HG03066 (cell line): ENCODE results near the gene DCDC1.
A peak's percentile ranks its signal among the peaks of the same experiment; 100 is the strongest.

Experiments used
- ATAC-seq: cut with Tn5 transposase; IDR thresholded peaks from one replicate; pipeline ENCODE4 v1.9.1; 2021; ENCODE audit warnings: low read depth; ENCODE audit not compliant: unreplicated experiment

The DCDC1 gene

GRCh38 chr11:31117038-31117437 is 252.5 kb downstream of the DCDC1 start:
- ATAC-seq = no peak

GRCh38 chr11:31114442-31114841 is 255.1 kb downstream of the DCDC1 start:
- no peak for ATAC-seq

DNA sequence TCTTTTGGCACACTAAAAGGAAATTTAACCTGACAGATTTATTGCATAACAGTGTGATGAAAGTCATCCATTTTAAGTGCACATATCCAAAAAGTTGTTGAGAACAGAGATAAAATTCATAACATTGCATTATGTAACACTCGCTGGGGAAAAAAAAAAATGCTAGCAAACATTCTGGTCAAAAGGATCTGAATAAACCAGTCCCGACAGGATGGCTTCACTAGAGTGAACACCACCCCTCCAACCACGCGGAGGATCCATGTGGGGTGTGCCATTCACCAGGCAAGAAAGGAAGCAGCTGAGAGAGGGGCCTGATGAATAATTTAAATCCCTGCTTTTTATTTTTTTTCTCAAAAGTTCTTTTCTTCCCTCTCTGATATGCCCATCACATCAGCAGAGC is 258.7 kb downstream of the DCDC1 start:
- no peak for ATAC-seq

DNA sequence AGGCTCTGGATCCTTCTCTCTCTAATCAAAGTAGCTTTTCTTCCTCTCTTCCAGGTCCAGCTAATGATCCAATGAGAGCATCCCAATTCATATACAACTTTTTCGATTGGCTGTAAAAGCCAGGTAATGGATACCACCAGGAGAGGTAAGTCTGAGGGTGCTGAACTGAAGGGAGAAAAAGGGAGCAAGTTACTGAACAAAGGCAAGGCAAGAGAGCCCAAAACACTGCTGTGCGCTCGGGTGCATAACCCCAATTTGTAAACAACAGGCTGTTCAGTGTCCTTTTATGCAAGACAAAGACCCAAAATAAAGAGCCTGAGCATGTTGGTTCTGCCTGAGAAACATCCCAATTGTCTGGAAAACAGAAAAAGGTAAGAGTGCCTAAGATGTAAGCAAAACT is 260.1 kb downstream of the DCDC1 start:
- ATAC-seq = no peak

- ATAC-seq = no peak
Measured at GRCh38 chr11:31107649-31108048, 261.9 kb downstream of the DCDC1 start.

DNA sequence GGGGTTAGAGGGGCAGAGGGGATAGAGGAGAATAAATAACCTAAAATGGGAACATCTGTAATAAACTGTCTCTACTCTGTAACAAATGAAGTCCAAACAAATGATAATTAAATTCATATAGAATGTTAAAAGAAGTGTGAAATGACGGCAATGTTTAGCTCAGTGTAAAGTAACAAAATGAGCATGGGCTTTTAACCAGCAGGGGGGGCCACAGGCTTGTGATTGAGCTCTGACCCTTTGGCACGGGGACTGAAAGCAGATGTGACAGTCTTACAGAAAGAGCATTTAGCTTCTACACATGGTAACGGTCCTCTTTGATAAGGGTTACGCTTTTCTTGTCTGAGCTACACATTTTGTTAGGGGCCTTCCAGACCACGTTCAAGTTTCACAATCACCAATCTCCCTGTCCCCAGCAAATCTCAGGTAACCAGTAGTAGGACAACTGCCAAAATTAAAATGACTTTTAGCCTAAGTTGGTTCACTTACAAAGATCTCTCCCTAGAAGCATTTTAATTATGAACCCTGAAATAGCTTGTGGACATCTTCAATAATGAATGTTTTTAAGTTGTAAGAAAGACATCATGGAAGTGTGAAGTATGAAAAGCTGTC is 262.5 kb downstream of the DCDC1 start:
- ATAC-seq = peak; percentile 79

DNA sequence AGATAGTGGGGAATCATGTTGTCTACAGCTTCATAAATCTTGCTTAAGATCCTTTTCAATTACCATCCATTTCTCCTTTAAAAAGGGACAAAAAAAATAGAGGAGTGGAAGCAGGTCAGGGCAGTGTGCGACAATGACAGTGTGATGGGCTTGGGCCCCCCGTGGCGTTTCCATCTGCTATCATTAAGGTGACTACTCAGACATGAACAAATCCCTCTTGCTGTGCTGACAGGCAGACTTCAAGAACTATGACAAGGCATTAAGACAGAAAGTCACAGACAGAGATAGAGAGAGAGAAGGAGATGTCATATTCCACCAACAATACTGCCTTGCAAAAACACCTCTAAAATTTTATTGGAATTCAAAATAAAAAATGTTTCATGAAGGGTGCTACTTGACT is 263.2 kb downstream of the DCDC1 start:
- no peak for ATAC-seq

- no peak for ATAC-seq
Measured at GRCh38 chr11:31102875-31103274, 266.7 kb downstream of the DCDC1 start.

GRCh38 chr11:31102316-31102715 is 267.2 kb downstream of the DCDC1 start:
- no peak for ATAC-seq

- ATAC-seq = no peak
Measured at GRCh38 chr11:31096191-31096805, 273.2 kb downstream of the DCDC1 start.

- ATAC-seq = no peak
Measured at GRCh38 chr11:31092638-31093037, 276.9 kb downstream of the DCDC1 start.

DNA sequence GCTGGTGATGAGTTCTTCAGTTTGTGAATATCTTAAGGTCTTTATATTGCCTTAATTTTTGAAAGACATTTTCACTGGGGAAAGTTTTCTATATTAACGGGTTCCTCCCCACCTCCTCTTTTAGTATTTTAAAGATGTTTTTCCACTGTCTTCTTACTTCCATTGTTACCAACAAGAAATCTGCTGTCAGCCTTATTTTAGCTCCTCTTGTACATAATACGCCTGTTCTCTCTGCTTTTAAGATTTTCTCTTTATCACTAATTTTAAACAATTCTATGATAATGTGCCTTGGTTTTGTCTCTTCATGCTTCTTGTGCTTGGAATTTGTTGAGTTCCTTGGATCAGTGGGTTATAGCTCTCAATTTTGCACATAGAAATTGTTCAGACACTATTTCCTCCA is 280.4 kb downstream of the DCDC1 start:
- ATAC-seq = no peak

GRCh38 chr11:31069447-31070205 is 299.9 kb downstream of the DCDC1 start:
- no peak for ATAC-seq

DNA sequence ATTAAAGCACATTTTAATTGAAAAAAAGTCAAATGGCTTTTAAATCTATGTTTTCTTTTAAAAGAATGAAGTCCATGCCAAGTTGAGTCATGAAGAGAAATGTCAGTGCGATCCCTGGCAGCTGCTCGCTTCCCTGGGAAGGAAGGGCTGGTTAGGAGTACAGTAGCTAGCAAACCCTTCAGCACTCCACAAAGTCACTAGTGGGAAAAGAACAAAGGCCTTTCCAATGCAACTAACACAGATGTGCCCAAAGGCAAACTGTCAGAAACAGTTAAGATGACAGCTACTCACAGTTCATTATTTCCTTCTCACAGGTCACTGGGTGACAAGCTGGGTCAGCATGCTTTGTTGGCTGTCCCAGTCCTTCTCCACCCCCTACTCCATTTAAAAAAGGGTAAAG is 308.7 kb downstream of the DCDC1 start:
- no peak for ATAC-seq

GRCh38 chr11:31059529-31059928 is 310.0 kb downstream of the DCDC1 start:
- no peak for ATAC-seq

DNA sequence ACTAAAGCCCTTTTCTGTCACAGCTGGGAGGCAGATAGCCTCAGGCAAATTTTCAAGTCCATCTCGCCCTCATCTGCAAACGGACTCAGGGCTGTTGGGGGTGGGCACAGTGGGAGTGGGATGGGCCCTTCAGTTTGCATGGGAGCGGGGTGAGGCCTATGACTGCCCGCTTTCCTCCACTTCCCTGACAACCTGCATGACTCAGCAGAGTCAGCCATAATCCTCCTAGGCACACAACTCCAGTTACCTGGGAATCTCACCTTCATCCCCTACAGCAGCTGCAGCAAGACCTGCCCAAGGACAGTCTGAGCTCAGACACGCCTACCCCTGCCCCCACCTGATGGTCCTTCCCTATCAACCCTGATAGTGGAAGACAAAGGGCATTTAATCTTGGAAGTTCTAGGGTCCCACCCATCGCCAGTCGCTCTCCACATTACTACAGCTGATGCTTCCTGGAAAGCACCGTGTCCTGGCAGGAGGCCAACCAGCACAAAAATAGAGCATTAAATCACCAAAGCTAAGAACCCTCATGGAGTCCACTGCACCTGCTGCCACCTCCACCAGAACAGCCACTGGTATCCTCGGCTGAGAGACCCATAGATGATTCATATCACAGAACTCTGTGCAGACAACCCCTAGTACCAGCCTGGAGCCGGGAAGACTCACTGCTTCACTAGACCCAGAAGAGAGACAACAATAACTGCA is 319.3 kb downstream of the DCDC1 start:
- no peak for ATAC-seq

DNA sequence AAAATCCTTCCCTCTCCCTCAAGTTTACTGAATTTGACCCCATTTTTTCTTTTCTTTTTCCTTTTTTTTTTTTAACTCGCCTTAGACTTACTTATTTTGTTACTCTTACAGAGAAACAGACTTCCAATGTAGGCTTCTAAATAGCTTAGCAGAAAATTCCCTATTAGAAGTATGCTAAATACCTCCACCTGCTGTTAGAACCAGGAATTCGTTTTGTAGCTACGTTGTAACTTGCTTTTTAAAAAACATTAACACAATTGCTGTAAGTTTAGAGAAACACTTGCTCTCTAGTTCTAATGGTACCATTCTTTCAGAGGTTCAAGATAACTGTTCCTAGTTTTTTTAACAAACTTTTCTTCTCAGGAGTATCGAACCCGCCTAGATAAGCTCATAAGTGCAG is 324.2 kb downstream of the DCDC1 start:
- no peak for ATAC-seq

DNA sequence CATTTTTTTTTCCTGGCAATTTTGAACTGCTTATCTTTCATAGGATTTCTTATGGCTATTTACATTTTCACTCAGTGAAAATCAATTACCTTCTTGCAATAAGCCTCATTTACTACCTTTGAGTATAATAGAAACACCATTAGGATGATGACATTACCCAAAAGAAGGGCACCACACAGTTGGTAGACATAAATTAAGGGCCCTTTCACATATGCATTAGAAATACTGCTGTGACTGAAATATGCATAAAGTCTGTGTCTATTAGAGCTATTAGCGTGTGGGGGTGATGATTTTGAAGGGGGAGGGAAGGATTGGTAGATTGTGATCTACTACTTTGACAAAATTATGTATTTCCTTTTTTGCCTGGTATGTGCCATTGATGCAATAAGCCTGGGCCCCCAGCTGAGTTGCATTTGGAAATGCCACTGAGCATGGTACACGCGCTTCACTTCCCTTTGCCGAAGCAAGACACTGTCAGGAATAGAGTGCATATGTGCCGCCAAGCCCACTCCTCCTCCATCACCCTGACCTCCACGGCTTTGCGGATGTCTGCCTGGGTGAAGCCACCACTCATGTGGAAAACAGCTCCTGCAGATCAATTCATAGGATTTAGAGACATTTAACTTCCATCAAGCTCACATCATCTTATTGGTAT is 339.3 kb downstream of the DCDC1 start:
- ATAC-seq = no peak

GRCh38 chr11:31026315-31026714 is 343.2 kb downstream of the DCDC1 start:
- no peak for ATAC-seq

DNA sequence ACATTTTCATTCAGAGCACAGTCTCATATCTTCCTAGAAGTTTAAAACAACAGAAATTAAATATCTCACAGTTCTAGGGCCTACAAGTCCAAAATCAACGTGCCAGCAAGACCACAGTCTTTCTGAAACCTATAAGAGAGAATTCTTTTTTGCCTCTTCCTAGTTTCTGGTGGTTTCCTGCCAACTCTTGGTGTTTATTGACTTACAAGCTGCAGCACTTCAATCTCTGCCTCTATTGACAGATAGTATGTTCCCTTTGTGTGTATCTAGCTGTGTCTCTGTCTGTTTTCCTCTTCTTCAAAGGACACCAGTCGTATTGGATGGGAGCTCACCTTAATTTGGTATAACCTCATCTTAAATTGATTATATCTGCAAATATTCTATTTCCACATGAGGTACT is 347.5 kb downstream of the DCDC1 start:
- no peak for ATAC-seq

- ATAC-seq = no peak
Measured at GRCh38 chr11:31019786-31020185, 349.8 kb downstream of the DCDC1 start.
